HG02885 (cell line): ENCODE measurements around the gene ABCB11.
"Not testable (repeated sequence)": the region's sequence is repeated elsewhere in the genome, so short reads cannot be mapped to it uniquely, and the experiment has no call there.

Experiments used
- ATAC-seq: cut with Tn5 transposase; IDR thresholded peaks from one replicate; pipeline ENCODE4 v1.9.1; 2021; ENCODE audit warnings: mild to moderate bottlenecking; ENCODE audit not compliant: unreplicated experiment, poor library complexity

ABCB11 gene

GRCh38 chr2:169031202-169031601 lies at the start of gene ABCB11:
TSS of gene ABCB11 (minus strand) at chr2:169031324. CDS start at chr2:169018125, 13,199 bp downstream.
- ATAC-seq = no peak

- ATAC-seq = peak; percentile 75
These were observed 49.3 kb upstream of the ABCB11 start for GRCh38 chr2:169080250-169081069.

GRCh38 chr2:169077674-169078240 lies 46.6 kb upstream of the ABCB11 start:
- no peak for ATAC-seq

GRCh38 chr2:169073963-169074751 lies 43.0 kb upstream of the ABCB11 start:
- peak; percentile 57 for ATAC-seq

DNA sequence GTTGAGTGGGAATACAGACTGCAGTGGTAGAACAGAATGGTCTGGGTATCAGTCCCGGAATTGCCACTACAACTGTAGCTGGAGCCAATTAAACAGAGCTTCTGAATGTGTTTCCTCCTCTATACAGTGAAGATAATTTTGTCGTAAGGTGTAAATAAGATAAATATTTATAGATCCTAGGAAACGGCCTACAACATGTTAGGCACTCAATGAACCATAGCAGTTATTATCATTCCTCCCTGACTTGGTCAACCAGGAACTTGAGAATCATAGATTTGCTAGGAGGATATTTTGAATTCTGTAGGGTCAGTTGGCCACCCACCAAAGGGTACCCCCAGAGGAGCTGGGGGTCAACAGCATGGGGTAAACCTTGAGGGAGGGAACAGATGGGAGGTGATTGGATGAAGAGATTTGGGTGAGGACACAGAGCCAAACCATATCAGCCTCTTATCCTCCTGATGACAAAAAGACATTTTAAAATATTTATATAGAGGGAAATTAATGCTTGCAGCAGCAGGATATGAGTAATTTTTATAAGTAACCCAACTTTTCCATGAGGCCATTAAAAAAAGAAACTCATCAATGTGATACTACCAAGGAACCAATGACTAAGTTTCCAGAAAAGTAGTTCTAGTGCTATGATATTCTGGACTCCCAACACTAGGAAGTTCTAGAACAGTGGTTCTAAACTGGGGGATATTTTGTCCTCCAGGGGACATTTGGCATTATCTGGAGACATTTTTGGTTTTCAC lies 42.3 kb upstream of the ABCB11 start:
- no peak for ATAC-seq

DNA sequence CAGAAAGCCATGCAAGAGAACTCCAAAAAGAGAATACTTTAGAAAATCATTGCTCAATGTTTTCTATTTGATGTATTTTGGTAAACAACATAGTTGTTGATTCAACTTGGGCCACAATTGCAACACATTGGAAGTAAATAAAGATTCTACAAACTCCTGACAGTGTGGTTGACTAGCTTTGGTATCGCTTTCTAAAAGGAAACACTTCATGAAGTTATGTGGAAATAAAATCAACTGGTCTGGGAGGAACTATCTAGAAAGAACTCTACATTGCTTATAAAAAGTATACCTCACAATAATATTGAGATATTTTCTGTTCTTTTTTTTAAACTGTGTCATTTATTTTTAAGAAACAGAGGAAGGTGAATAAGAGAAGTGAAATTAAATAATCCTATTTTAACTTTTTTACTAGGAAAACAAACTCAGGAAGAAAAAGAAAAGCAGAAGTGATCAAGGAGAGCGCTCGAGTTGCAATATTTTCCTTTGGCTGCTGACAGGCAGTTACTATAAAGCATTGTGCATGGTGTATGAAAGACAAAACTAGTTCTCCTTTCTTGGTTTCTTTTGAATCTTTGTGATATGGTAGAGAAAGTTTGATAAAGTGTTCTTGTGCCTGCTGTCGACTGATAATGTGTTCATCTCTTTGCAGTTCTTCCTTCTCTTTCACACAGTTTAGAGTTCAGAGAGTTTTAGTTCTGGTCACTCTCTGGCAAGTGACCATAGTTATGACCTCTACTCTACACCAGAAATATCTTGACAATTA lies 41.2 kb upstream of the ABCB11 start:
- ATAC-seq = peak; percentile 58

DNA sequence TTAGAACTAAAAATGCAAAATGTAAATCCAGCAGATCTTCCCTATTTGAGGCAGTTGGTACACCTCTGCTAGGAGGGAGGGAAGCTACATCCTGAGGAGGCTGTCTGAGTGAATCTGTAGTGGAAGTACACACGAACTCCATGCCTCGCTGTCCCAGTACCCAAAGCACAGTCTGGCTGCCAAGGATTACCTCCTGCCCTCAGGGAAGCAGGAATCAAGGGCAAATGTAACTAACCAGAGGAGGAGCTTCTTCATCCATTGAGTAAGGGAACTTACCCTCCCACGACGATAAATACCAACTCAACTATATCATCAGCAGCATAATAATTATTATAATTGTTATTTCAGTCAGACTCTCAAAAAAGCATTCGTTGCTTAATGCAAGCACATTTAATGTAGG lies 40.3 kb upstream of the ABCB11 start:
- no peak for ATAC-seq

GRCh38 chr2:169069833-169070232 lies 38.7 kb upstream of the ABCB11 start:
- no peak for ATAC-seq

DNA sequence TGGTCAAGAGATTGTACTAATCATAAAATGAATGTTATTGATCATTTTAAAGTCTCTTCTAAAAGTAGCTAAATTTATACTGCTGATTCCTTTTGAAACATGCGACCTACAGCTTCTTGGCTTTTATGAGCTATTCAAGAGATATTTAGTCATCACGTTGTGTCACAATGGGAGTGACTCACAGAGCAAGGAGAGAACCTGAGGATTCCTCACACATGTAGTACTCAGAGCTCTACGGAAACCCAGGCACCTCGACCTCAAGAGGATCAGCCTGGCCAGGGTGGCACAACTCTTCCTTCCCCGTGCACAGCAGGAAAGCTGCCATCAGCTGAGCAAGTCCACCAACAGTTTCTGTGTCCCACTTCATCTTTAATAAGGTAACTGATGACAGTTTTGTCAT lies 38.2 kb upstream of the ABCB11 start, which contains the start of gene DHRS9:
TSS of gene DHRS9 (plus strand) at position 223 of the 400 bp plus-strand sequence. CDS start 12,019 bp downstream, outside the sequence.
- no peak for ATAC-seq

DNA sequence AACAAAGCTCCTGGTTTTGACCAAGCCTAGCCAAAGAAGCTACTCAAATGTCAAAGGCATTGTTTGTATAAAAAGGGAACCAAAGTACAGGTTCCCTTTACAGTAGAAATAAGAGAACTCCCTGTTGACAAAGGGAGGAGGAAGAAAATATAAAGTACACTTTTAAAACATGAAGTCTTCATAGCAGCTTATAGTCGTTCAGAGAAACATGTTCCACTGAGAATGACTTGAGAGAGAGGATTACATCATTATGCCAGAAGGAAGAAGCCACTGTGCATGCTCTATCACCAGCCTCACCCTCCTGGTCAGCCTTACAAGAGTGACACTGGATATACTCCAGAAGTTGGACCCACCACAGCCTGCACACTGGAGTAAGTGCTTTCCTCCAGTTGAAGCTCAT lies 35.8 kb upstream of the ABCB11 start:
- no peak for ATAC-seq

- no peak for ATAC-seq
These were observed 34.9 kb upstream of the ABCB11 start for GRCh38 chr2:169065864-169066517.

DNA sequence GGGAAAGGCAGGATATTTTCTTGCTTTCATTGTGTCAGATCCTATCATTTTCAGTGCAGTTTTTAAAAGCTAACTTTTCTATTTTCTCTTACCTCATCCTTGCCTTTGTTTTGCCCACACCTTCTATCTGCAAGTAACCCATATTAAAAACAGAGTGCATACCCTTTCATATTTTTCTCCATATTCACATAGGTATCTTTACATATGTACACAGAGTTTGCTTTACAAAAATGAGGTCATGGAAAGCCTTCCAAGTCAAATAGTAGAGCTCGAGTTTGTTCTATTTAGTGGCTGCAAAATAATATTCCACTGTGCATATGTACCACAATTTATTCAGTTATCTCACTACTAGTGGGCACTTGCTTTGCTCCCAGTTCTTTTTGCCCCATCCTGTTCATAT lies 34.3 kb upstream of the ABCB11 start:
- no peak for ATAC-seq

DNA sequence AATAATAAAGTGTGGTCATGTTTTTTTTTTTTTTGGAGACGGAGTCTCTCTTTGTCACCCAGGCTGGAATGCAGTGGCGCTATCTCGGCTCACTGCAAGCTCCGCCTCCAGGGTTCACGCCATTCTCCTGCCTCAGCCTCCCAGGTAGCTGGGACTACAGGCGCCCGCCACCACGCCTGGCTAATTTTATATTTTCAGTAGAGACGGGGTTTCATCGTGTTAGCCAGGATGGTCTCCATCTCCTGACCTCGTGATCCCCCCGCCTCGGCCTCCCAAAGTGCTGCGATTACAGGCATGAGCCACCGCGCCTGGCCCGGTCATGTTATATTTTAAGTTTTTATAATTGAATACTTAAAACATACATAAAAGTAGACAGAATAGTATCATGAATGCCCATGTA lies 33.1 kb upstream of the ABCB11 start:
- not testable (repeated sequence) for ATAC-seq

- not testable (repeated sequence) for ATAC-seq
These were observed 23.5 kb upstream of the ABCB11 start for GRCh38 chr2:169054575-169054974.

DNA sequence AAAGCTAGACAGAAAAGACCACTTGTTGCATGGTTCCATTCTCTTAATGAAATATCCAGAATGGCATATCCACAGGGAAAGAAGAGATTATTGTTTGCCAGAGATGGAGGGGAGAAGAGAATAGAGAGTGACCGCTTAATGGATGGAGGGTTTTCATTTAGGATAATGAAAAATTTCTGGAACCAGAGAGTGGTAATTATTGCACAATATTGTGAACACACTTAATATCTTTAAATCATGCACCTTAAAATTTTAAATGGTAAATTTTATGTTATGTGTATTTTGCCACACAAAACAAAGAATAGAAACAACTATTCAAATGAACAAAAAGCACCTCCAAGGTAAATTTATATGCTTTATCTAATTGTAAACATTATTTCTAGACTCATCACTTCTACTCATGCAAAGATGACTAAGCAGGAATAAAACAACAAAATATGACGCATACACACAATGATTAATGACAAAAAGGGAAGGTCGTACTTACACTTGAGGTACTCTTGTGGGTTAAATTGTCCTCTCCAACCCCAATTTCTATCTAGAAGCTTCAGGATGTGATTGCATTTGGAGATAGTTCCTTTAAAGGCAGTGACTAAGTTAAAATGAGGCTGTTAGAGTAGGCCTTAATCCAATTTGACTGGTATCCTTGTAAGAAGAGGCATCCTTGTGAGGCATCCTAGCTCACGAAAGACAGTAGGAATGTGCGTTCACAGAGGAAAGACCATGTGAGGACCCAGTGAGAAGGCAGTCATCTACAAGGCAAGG lies 19.5 kb upstream of the ABCB11 start:
- ATAC-seq = no peak

DNA sequence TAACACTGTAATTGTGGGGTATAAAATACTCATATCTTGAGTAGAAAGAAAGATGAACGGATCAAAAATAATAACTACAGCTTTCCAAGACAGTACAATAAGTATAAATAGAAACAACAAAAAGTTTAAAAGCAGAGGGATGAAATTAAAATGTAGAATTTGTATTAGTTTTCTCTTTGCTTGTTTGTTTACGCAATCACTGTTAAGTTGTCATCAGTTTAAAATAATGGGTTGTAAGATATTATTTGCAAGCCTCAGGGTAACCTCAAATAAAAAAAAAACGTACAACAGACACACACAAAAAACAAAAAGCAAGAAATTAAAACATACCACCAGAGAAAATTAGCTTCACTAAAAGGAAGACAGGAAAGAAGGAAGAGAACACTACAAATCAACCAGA lies 18.0 kb upstream of the ABCB11 start:
- ATAC-seq = no peak

- no peak for ATAC-seq
These were observed 16.4 kb upstream of the ABCB11 start for GRCh38 chr2:169047256-169048250.
